ENCODE measurements around the gene MPRIP. TPM values are rescaled to one million over a fixed set of nuclear protein-coding genes. Genes with fewer than 3 reads are reported as not detected.
A peak's percentile ranks its signal among the peaks of the same experiment; 100 is the strongest.

MPRIP gene
- total and polyA plus RNA-seq, 3 experiments from 2014 or later, result 40.3 to 184 (median 174) TPM

DNA sequence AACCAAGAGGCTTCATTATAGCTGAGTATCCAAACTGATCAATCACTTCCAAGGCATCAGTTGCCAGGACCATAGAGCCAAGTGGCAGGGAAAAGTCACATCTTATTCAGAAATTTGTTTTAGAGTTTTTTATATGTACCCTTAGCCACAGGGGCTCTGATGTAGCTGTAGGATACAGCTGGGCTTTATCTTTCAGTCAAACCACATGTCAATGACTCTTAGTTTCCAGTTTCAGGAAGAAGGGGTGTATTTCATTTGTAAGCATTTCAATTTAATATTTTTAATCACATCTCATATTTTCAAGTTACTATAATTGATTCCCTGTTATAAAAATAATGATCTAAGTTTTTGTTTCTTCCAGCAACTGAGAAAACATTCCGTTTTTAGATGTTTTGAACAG, 197.6 kb downstream of the MPRIP start:
- Histone ChIP-seq H3K27ac (ENCODE audit: low read depth, low read length) (no peak overlapping the region), H3K9me3 (ENCODE audit: low read length) (no peaks in the 10 kb centered on the region), H3K4me1 (ENCODE audit: insufficient read depth, low read length) (peaks cover 14% of the 10 kb centered on the region), H3K4me3 (ENCODE audit: low read length) (no peak overlapping the region), H3K36me3 (ENCODE audit: insufficient read depth, low read length) (no peaks in the 10 kb centered on the region), H3K27me3 (ENCODE audit: insufficient read depth, low read length, poor library complexity, severe bottlenecking) (no peaks in the 10 kb centered on the region)
- H3K4me3 Mint-ChIP-seq, result peak overlapping the region in 4 of 7 donors; percentile 23 to 98 (median 94)
- CTCF ChIA-PET, result no interaction called here
- peaks cover 20 to 30% (median 22%) of the 10 kb centered on the region in 3 donors for H3K4me1 Mint-ChIP-seq
- H3K27me3 Mint-ChIP-seq, result peaks cover 0 to 4% of the 10 kb centered on the region in 2 donors
- POLR2A ChIA-PET, result no interaction called here
- DNase-seq, result no peak
- H3K27ac Mint-ChIP-seq, result peak overlapping the region in 1 of 8 donors; percentile 99
- H3K9me3 Mint-ChIP-seq, result no peaks in the 10 kb centered on the region
- peaks cover 0 to 14% (median 0%) of the 10 kb centered on the region in 3 donors for H3K36me3 Mint-ChIP-seq

DNA sequence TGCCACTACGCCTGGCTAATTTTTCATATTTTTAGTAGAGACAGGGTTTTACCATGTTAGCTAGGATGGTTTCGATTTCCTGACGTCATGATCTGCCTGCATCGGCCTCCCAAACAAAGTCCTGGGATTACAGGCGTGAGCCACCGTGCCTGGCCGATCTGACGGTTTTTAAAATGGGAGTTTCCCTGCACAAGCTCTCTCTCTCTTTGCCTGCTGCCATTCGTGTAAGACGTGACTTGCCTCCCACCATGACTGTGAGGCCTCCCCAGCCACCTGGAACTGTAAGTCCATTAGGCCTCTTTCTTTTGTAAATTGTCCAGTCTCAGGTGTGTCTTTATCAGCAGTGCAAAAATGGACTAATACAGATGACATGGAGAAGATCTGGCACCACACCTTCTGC, 199.4 kb downstream of the MPRIP start:
- Mint-ChIP-seq H3K9me3 (no peaks in the 10 kb centered on the region), H3K4me3 (peak overlapping the region in 1 of 7 donors; percentile 67), H3K27ac (no peak overlapping the region), H3K4me1 (peaks cover 4 to 14% (median 6%) of the 10 kb centered on the region in 3 donors), H3K36me3 (peaks cover 0 to 18% (median 0%) of the 10 kb centered on the region in 3 donors), H3K27me3 (peaks cover 0 to 4% of the 10 kb centered on the region in 2 donors)
- no peak for DNase-seq
- H3K36me3 ChIP-seq (ENCODE audit: insufficient read depth, low read length), result peaks cover 4% of the 10 kb centered on the region
- no peak overlapping the region for H3K4me3 ChIP-seq (ENCODE audit: low read length)
- CTCF ChIA-PET, result no interaction called here
- no peaks in the 10 kb centered on the region for H3K4me1 ChIP-seq (ENCODE audit: insufficient read depth, low read length)
- no peaks in the 10 kb centered on the region for H3K9me3 ChIP-seq (ENCODE audit: low read length)
- POLR2A ChIA-PET, result no interaction called here
- no peak overlapping the region for H3K27ac ChIP-seq (ENCODE audit: low read depth, low read length)
- no peaks in the 10 kb centered on the region for H3K27me3 ChIP-seq (ENCODE audit: insufficient read depth, low read length, poor library complexity, severe bottlenecking)

DNA sequence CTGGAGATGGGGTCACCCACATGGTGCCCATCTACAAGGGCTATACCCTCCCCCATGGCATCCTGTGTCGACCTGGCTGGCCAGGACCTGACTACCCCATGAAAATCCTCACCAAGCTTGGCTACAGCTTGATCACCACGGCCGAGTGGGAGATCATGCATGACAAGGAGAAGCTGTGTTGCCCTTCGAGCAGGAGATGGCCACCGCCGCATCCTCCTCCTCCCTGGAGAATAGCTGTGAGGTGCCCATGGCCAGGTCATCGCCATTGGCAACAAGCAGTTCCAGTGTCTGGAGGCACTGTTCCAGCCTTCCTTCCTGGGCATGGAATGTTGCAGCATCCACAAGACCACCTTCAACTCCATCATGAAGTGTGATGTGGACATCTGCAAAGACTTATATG, 200.0 kb downstream of the MPRIP start:
- POLR2A ChIA-PET, result no interaction called here
- Mint-ChIP-seq H3K4me1 (peaks cover 4 to 12% (median 5%) of the 10 kb centered on the region in 3 donors), H3K27me3 (peaks cover 0 to 3% of the 10 kb centered on the region in 2 donors), H3K27ac (peak overlapping the region in 2 of 8 donors; percentile 12 to 54), H3K9me3 (no peaks in the 10 kb centered on the region), H3K4me3 (no peak overlapping the region), H3K36me3 (peaks cover 0 to 18% (median under 1%) of the 10 kb centered on the region in 3 donors)
- no peaks in the 10 kb centered on the region for H3K4me1 ChIP-seq (ENCODE audit: insufficient read depth, low read length)
- no peak overlapping the region for H3K4me3 ChIP-seq (ENCODE audit: low read length)
- no peak overlapping the region for H3K27ac ChIP-seq (ENCODE audit: low read depth, low read length)
- H3K27me3 ChIP-seq (ENCODE audit: insufficient read depth, low read length, poor library complexity, severe bottlenecking), result no peaks in the 10 kb centered on the region
- H3K9me3 ChIP-seq (ENCODE audit: low read length), result no peaks in the 10 kb centered on the region
- DNase-seq, result no peak
- CTCF ChIA-PET, result no interaction called here
- H3K36me3 ChIP-seq (ENCODE audit: insufficient read depth, low read length), result peaks cover 10% of the 10 kb centered on the region

Other genes starting within 250 kb of the MPRIP start
- not detected for gene TNFRSF13B, start 70.3 kb upstream of the MPRIP start, total RNA-seq
- gene TNFRSF13B, start 70.3 kb upstream of the MPRIP start, polyA plus RNA-seq, result not detected
- gene PLD6, start 163.9 kb downstream of the MPRIP start, total RNA-seq, result 10 to 100 TPM; 26.5 to 28.4 TPM
- gene PLD6, start 163.9 kb downstream of the MPRIP start, polyA plus RNA-seq, result 6.9 TPM
- 10 to 100 TPM; 26.9 to 30.7 TPM for gene FLCN, start 194.7 kb downstream of the MPRIP start, total RNA-seq
- gene FLCN, start 194.7 kb downstream of the MPRIP start, polyA plus RNA-seq, result 3.8 TPM
- 100 to 1,000 TPM; 132 to 137 TPM for gene COPS3, start 238.8 kb downstream of the MPRIP start, total RNA-seq
- 86.3 TPM for gene COPS3, start 238.8 kb downstream of the MPRIP start, polyA plus RNA-seq

Measured in CD8-positive, alpha-beta memory T cell (primary cell).